Kidney (tissue), 14 donors: Measurements from ENCODE around the gene CASKIN2. TPM values are rescaled to one million over a fixed set of nuclear protein-coding genes. Genes with fewer than 3 reads are reported as not detected.

ENCODE experiments used
- DNase-seq, 5 donors: peaks; one replicate each; pipeline ENCODE4 v3.0.0-alpha.2; 2013 to 2020
- FAIRE-seq: peaks from 2 replicates; lab custom pipeline; 2012; peaks lifted over from hg19 to GRCh38; lab: Jason Lieb, UNC
- H3K27ac ChIP-seq, 2 donors: one replicate each; pipeline ENCODE4 v1.7.0; 2013; ENCODE audit warnings: low read depth in 2 of 2, low read length in 2 of 2, inconsistent platforms in 1 of 2
- H3K27me3 ChIP-seq: one replicate; pipeline ENCODE4 v1.7.1; 2013; ENCODE audit warnings: low read length, inconsistent platforms; ENCODE audit not compliant: control insufficient read depth, insufficient read depth
- H3K36me3 ChIP-seq, 3 donors: one replicate each; pipeline versions ENCODE4 v1.7.0 to v1.7.1; 2013; ENCODE audit warnings: low read length in 3 of 3, control low read depth in 1 of 3, inconsistent platforms in 1 of 3; ENCODE audit not compliant: insufficient read depth in 3 of 3, control insufficient read depth in 2 of 3
- H3K4me1 ChIP-seq, 3 donors: one replicate each; pipeline versions ENCODE4 v1.7.0 to v1.7.1; 2013; ENCODE audit warnings: low read length in 3 of 3, inconsistent platforms in 1 of 3, low read depth in 1 of 3; ENCODE audit not compliant: control insufficient read depth in 2 of 3, insufficient read depth in 2 of 3
- H3K4me3 ChIP-seq, 3 donors: one replicate each; pipeline versions ENCODE4 v1.7.0 to v1.8.1; 2013; ENCODE audit warnings: low read length in 3 of 3, control low read depth in 1 of 3, inconsistent platforms in 1 of 3
- H3K9ac ChIP-seq, 3 donors: one replicate each; pipeline versions ENCODE4 v1.7.0 to v1.7.1; 2013; ENCODE audit warnings: low read length in 3 of 3, control low read depth in 1 of 3, inconsistent platforms in 1 of 3
- H3K9me3 ChIP-seq, 3 donors: one replicate each; pipeline versions ENCODE4 v1.7.0 to v1.7.1; 2013; ENCODE audit warnings: low read length in 3 of 3, control low read depth in 1 of 3, inconsistent platforms in 1 of 3; ENCODE audit not compliant: control insufficient read depth in 2 of 3, insufficient read depth in 1 of 3
- intact Hi-C: fragments of 100-400 bp; cut with DNase I; formaldehyde crosslinking; loops from one replicate; pipeline ENCODE4 v1.11.1; 2022
- polyA plus RNA-seq: library from polyadenylated mRNA; stranded (reverse); fragments of 350-450 nt; fragmentation: Illumina TruSeq; extraction: RNeasy Lipid Tissue Mini Kit (QIAGEN cat#74804); gene quantifications from one replicate; pipeline ENCODE4 v1.2.3, GENCODE V29; 2014; ENCODE audit warnings: low read depth, low replicate concordance; ENCODE audit not compliant: insufficient read depth
- total RNA-seq: library from RNA; stranded (reverse); fragmentation: NEBNext Ultra II Directional; extraction: Animal tissue kit (Norgen Biotek cat#: 25700); gene quantifications from one replicate; pipeline ENCODE4 v1.2.1, GENCODE V29; 2021
- TF ChIP-seq, protein P1 (sequence below): IDR thresholded peaks from 3 replicates; pipeline ENCODE4 v1.5.1; 2012; ENCODE audit warnings: mild to moderate bottlenecking, moderate library complexity, borderline replicate concordance; ENCODE audit not compliant: insufficient read depth; ENCODE audit errors: extremely low read depth
- donor health status: control.
- donor health status: control.
- donor health status: control.
- donor health status: control.
- donor health status: control.
- donor health status: DM: yes; HTN: yes; CAD: no.
- donor health status: Normal renal cell carcinoma (clear cell type).

CASKIN2 gene
- total and polyA plus RNA-seq, 2 donors from 2014 or later: 25.0 to 98.6 TPM

DNA sequence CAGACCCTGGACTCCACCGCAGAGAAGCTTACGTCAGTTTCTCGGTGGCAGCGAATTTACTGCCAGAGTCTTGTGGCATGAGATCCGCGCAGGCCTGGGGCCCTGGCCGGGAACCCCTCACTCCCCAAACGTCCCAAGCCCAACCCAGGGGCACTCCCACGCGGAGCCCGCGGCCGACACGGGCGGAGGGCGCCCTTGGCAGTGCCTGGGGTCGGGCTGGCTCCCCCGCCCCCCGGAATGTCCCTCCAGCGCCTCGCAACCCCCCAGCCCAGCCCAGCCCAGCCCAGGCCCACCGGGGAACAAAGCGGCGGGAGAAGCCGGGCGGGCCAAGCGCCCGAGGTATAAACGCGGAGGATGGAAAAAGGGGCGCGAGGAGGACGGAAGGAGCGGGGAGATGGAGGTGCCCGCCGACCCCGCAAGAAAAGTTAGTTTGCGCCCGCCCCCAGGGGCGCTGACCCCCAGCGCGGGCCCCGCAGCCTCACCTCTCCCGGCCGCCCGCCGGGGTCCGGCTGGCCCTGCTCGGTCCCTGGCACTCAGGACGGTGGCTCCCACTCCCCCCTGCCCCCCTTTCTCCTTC lies 330 bp downstream of the CASKIN2 start:
- H3K27me3 ChIP-seq: no peaks in the 10 kb centered on the region
- peaks cover 0 to 28% (median 28%) of the 10 kb centered on the region in 3 donors for H3K4me1 ChIP-seq
- FAIRE-seq: no peak
- no peaks in the 10 kb centered on the region for H3K9me3 ChIP-seq
- H3K27ac ChIP-seq: peak overlapping the region; percentile 89
- H3K9ac ChIP-seq: peak overlapping the region in 2 of 3 donors; percentile 90 to 95
- peaks cover 2 to 21% (median 2%) of the 10 kb centered on the region in 3 donors for H3K36me3 ChIP-seq
- intact Hi-C loops: no loop called here
- H3K4me3 ChIP-seq: peak overlapping the region; percentile 62 to 86 (median 81)
- TF ChIP-seq, protein P1, sequence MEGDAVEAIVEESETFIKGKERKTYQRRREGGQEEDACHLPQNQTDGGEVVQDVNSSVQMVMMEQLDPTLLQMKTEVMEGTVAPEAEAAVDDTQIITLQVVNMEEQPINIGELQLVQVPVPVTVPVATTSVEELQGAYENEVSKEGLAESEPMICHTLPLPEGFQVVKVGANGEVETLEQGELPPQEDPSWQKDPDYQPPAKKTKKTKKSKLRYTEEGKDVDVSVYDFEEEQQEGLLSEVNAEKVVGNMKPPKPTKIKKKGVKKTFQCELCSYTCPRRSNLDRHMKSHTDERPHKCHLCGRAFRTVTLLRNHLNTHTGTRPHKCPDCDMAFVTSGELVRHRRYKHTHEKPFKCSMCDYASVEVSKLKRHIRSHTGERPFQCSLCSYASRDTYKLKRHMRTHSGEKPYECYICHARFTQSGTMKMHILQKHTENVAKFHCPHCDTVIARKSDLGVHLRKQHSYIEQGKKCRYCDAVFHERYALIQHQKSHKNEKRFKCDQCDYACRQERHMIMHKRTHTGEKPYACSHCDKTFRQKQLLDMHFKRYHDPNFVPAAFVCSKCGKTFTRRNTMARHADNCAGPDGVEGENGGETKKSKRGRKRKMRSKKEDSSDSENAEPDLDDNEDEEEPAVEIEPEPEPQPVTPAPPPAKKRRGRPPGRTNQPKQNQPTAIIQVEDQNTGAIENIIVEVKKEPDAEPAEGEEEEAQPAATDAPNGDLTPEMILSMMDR: no peak
- DNase-seq: peak in 3 of 5 donors; percentile 56 to 78 (median 61)

DNA sequence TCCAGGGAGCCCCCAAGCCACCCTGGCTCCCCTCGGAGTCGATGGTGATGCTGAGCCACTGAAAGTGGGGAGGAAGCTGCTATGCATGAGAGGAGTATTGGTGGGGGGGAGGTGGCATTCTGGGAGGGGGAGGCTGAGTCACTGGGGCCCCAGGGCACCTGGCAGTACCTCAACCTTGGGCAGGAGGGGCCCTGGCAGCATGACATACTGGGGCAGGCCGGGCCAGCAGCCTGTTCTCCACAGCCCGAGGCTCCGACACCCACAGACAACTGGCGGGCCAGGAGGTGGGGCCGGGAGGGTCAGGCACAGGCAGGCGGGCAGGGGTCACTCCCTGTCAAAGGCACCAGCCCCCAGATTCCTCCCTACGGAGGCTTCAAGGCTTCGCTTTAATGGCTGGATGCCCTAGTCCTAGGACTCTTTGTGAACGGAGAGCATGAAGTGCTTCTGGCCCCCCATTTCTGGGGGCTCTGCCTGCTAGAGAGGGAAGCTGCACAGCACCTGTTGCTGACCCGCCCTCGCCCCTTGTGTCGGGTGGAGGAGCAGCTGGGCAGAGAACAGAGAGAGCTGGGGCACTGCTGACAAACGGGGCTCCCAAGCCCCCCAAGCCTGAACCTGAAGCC lies 928 bp downstream of the CASKIN2 start:
- DNase-seq: peak in 3 of 5 donors; percentile 46 to 93 (median 82)
- FAIRE-seq: no peak
- TF ChIP-seq, protein P1: no peak
- H3K27ac ChIP-seq: peak overlapping the region; percentile 89
- peak overlapping the region in 2 of 3 donors; percentile 90 to 95 for H3K9ac ChIP-seq
- peak overlapping the region; percentile 62 to 86 (median 81) for H3K4me3 ChIP-seq
- peaks cover 0 to 21% (median 2%) of the 10 kb centered on the region in 3 donors for H3K36me3 ChIP-seq
- intact Hi-C loops: no loop called here
- peaks cover 0 to 33% (median 31%) of the 10 kb centered on the region in 3 donors for H3K4me1 ChIP-seq
- H3K9me3 ChIP-seq: no peaks in the 10 kb centered on the region
- no peaks in the 10 kb centered on the region for H3K27me3 ChIP-seq

DNA sequence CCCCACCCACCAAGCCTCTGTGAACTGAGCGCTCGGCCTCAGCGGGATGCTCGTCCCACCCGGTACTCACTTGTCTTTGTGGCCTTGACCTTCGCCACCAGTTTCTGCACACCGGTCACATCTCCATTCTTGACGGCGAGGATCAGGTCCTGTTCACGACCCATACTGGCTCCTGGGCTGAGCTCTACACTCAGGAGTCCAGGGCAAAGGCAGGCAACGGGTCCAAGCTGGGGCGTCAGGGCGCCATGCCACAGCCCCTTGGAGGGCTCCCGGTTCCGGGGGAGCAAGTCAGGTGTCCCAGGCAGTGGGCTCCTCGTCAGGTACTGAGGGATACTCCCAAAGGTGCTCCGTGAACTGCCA lies 1.7 kb downstream of the CASKIN2 start:
- H3K9me3 ChIP-seq: no peaks in the 10 kb centered on the region
- H3K4me1 ChIP-seq: peaks cover 0 to 41% (median 39%) of the 10 kb centered on the region in 3 donors
- TF ChIP-seq, protein P1: no peak
- intact Hi-C loops: no loop called here
- peak in 2 of 5 donors; percentile 58 to 75 for DNase-seq
- H3K27me3 ChIP-seq: no peaks in the 10 kb centered on the region
- FAIRE-seq: no peak
- H3K9ac ChIP-seq: peak overlapping the region in 2 of 3 donors; percentile 61 to 95
- H3K27ac ChIP-seq: peak overlapping the region; percentile 89
- peaks cover 0 to 21% (median 2%) of the 10 kb centered on the region in 3 donors for H3K36me3 ChIP-seq
- H3K4me3 ChIP-seq: peak overlapping the region in 2 of 3 donors; percentile 81 to 86
